Neural cell (in vitro differentiated cells): ENCODE results near the gene EXD3. TPM values are rescaled to one million over a fixed set of nuclear protein-coding genes. Genes with fewer than 3 reads are reported as not detected.
A peak's percentile ranks its signal among the peaks of the same experiment; 100 is the strongest.

Source experiments
- H2AFZ ChIP-seq: fragments of 200-600, 300-800 bp; sonication (generic), shearing (Covaris generic); 2 replicates; pipeline ENCODE4 v1.6.0; 2014; ENCODE audit warnings: low read depth, mild to moderate bottlenecking, antibody characterized with exemption, low read length, moderate library complexity
- H3F3A ChIP-seq: fragments of 200-600 bp; shearing (Covaris generic); 2 replicates; pipeline ENCODE4 v1.6.1; 2016; ENCODE audit warnings: mild to moderate bottlenecking, moderate library complexity, mixed read lengths, antibody characterized with exemption, low read length; ENCODE audit not compliant: insufficient read depth, poor library complexity, severe bottlenecking
- H3K27ac ChIP-seq: fragments of 200-600, 300-800 bp; sonication (generic), shearing (Covaris generic); 2 replicates; pipeline ENCODE4 v1.5.1; 2014; ENCODE audit warnings: mild to moderate bottlenecking, low read length, moderate library complexity
- H3K27me3 ChIP-seq: fragments of 300-800, 200-600 bp; sonication (generic), shearing (Covaris generic); 2 replicates; pipeline ENCODE4 v1.6.0; 2014; ENCODE audit warnings: mild to moderate bottlenecking, low read depth, low read length, moderate library complexity; ENCODE audit not compliant: insufficient read depth
- H3K36me3 ChIP-seq: fragments of 300-800, 200-600 bp; sonication (generic), shearing (Covaris generic); 2 replicates; pipeline ENCODE4 v1.5.1; 2014; ENCODE audit warnings: mild to moderate bottlenecking, antibody characterized with exemption, low read length, moderate library complexity; ENCODE audit not compliant: insufficient read depth
- H3K4me2 ChIP-seq: fragments of 300-800, 200-600 bp; sonication (generic), shearing (Covaris generic); 2 replicates; pipeline ENCODE4 v1.6.0; 2014; ENCODE audit warnings: mild to moderate bottlenecking, low read length
- H3K4me3 ChIP-seq: fragments of 300-800, 200-600 bp; sonication (generic), shearing (Covaris generic); 2 replicates; pipeline ENCODE4 v1.5.1; 2014; ENCODE audit warnings: mild to moderate bottlenecking, low read length, moderate library complexity
- H3K79me2 ChIP-seq: fragments of 200-600 bp; shearing (Covaris generic); replicated peaks from 2 replicates; pipeline ENCODE4 v1.6.0; 2014; ENCODE audit warnings: mild to moderate bottlenecking, low read length, moderate library complexity; ENCODE audit not compliant: insufficient read depth
- H3K9ac ChIP-seq: fragments of 300-800, 200-600 bp; sonication (generic), shearing (Covaris generic); 2 replicates; pipeline ENCODE4 v1.6.1; 2016; ENCODE audit warnings: mild to moderate bottlenecking, low read length, mixed read lengths
- H3K9me2 ChIP-seq: fragments of 200-600 bp; shearing (Covaris generic); 2 replicates; pipeline ENCODE4 v1.6.1; 2016; ENCODE audit warnings: mild to moderate bottlenecking, low read length, mixed read lengths; ENCODE audit not compliant: insufficient read depth
- H3K9me3 ChIP-seq: fragments of 200-600, 300-800 bp; sonication (generic), shearing (Covaris generic); 2 replicates; pipeline ENCODE4 v1.6.1; 2016; ENCODE audit warnings: mild to moderate bottlenecking, mixed run types, low read length, moderate library complexity, mixed read lengths
- H4K20me1 ChIP-seq: fragments of 200-600 bp; shearing (Covaris generic); 2 replicates; pipeline ENCODE4 v1.6.1; 2016; ENCODE audit warnings: mild to moderate bottlenecking, mixed run types; ENCODE audit not compliant: insufficient read depth
- CTCF ChIP-seq: fragments of 450-650 bp; IDR thresholded peaks from 2 replicates; pipeline ENCODE4 v1.5.1; 2014; ENCODE audit warnings: antibody characterized with exemption, mild to moderate bottlenecking, moderate library complexity; ENCODE audit not compliant: poor library complexity, severe bottlenecking
- EP300 ChIP-seq: fragments of 450-650 bp; conservative IDR thresholded peaks from 2 replicates; pipeline ENCODE4 v1.6.1; 2014; ENCODE audit warnings: antibody characterized with exemption, mild to moderate bottlenecking, moderate library complexity; ENCODE audit not compliant: poor library complexity, severe bottlenecking
- EZH2 ChIP-seq: fragments of 200-600, 300-800 bp; shearing (Covaris generic), sonication (generic); IDR thresholded peaks from 2 replicates; pipeline ENCODE4 v1.6.1; 2014; ENCODE audit warnings: antibody characterized with exemption, low read length, borderline replicate concordance, mild to moderate bottlenecking; ENCODE audit not compliant: insufficient read depth, poor library complexity, severe bottlenecking
- MXI1 ChIP-seq: fragments of 450-650 bp; conservative IDR thresholded peaks from 2 replicates; pipeline ENCODE4 v1.6.1; 2014; ENCODE audit warnings: antibody characterized with exemption, mild to moderate bottlenecking; ENCODE audit not compliant: poor library complexity, severe bottlenecking
- POLR2AphosphoS5 ChIP-seq: IDR thresholded peaks from 2 replicates; pipeline ENCODE4 v1.6.1; 2012
- RAD21 ChIP-seq: fragments of 450-650 bp; conservative IDR thresholded peaks from 2 replicates; pipeline ENCODE4 v1.6.1; 2014; ENCODE audit warnings: antibody characterized with exemption, mild to moderate bottlenecking, moderate library complexity
- REST ChIP-seq: IDR thresholded peaks from 2 replicates; pipeline ENCODE4 v1.6.1; 2012; ENCODE audit warnings: borderline replicate concordance
- SMC3 ChIP-seq: fragments of 450-650 bp; conservative IDR thresholded peaks from 2 replicates; pipeline ENCODE4 v1.6.1; 2014; ENCODE audit warnings: antibody characterized with exemption, mild to moderate bottlenecking, moderate library complexity; ENCODE audit not compliant: poor library complexity
- TAF1 ChIP-seq: IDR thresholded peaks from 2 replicates; pipeline ENCODE4 v1.6.1; 2012; ENCODE audit warnings: low read depth
- polyA plus RNA-seq: library from polyadenylated mRNA; depleted of rRNA; stranded (reverse); fragments of >200 nt; gene quantifications from 2 replicates; pipeline ENCODE4 v1.2.3, GENCODE V29; 2014

The EXD3 gene
- polyA plus RNA-seq, 1 donor from 2014 or later = 32.9 TPM

- no peaks in the 10 kb centered on the region for H3K9me2 ChIP-seq
- no peaks in the 10 kb centered on the region for H3K27me3 ChIP-seq
- TF ChIP-seq POLR2AphosphoS5 (no peak), CTCF (no peak), TAF1 (no peak), MXI1 (no peak), RAD21 (no peak)
- no peak overlapping the region for H3K27ac ChIP-seq
- peak overlapping the region; percentile 95 for H3K4me2 ChIP-seq
- no peaks in the 10 kb centered on the region for H3K9me3 ChIP-seq
- H4K20me1 ChIP-seq = no peaks in the 10 kb centered on the region
- H3K79me2 ChIP-seq = peaks cover 16% of the 10 kb centered on the region
- H2AFZ ChIP-seq = peak overlapping the region; percentile 63
- H3K36me3 ChIP-seq = no peaks in the 10 kb centered on the region
- H3K9ac ChIP-seq = peak overlapping the region; percentile 70
- peak overlapping the region; percentile 82 for H3K4me3 ChIP-seq
- H3F3A ChIP-seq = no peaks in the 10 kb centered on the region
These were observed 941 bp downstream of the EXD3 start for GRCh38 chr9:137421838-137422603.

GRCh38 chr9:137417161-137418021, 5.6 kb downstream of the EXD3 start:
- Histone ChIP-seq H3K27me3 (no peaks in the 10 kb centered on the region), H3F3A (no peaks in the 10 kb centered on the region), H3K9me2 (no peaks in the 10 kb centered on the region), H3K36me3 (no peaks in the 10 kb centered on the region), H3K9me3 (no peaks in the 10 kb centered on the region), H3K79me2 (peaks cover 16% of the 10 kb centered on the region), H3K4me2 (no peak overlapping the region), H3K27ac (no peak overlapping the region), H4K20me1 (no peaks in the 10 kb centered on the region), H2AFZ (no peak overlapping the region), H3K4me3 (no peak overlapping the region), H3K9ac (no peak overlapping the region)
- TF ChIP-seq REST (no peak), SMC3 (no peak), TAF1 (no peak), EP300 (no peak), MXI1 (no peak), RAD21 (no peak), POLR2AphosphoS5 (no peak), EZH2 (no peak), CTCF (no peak)
